Lower leg skin (tissue), 4 donors: ENCODE measurements around the gene ZDHHC5. TPM values are rescaled to one million over a fixed set of nuclear protein-coding genes. Genes with fewer than 3 reads are reported as not detected.

ENCODE experiments used
- DNase-seq, 2 donors: peaks; one replicate each; pipeline ENCODE4 v3.0.0-alpha.2; 2019; ENCODE audit warnings: low spot score in 2 of 2
- H3K4me3 ChIP-seq: fragments of 200-600 bp; sonication (generic); 2 replicates; pipeline ENCODE4 v1.5.1; 2017; ENCODE audit warnings: mild to moderate bottlenecking, low read depth; ENCODE audit not compliant: poor library complexity, severe bottlenecking
- CTCF ChIP-seq, 3 donors: fragments of 450-650 bp; IDR thresholded peaks; one replicate each; pipeline ENCODE4 v1.5.1; 2016; ENCODE audit warnings: antibody characterized with exemption in 3 of 3, mild to moderate bottlenecking in 3 of 3, moderate library complexity in 2 of 3
- POLR2A ChIP-seq, 2 donors: fragments of 450-650 bp; IDR thresholded peaks; one replicate each; pipeline ENCODE4 v1.6.1; 2016 to 2017; ENCODE audit warnings: antibody characterized with exemption in 2 of 2, mild to moderate bottlenecking in 1 of 2, moderate library complexity in 1 of 2
- WGBS, 2 donors: methylation state at CpG; one replicate each; pipeline ENCODE4 v1.1.5; 2018; 5-methylcytosine and 5-hydroxymethylcytosine counted together
- intact Hi-C: fragments of 100-400 bp; cut with DNase I; formaldehyde crosslinking; loops from one replicate; pipeline ENCODE4 v1.15.0; 2023; ENCODE audit warnings: low total_unique reads
- total RNA-seq, 4 donors: library from RNA; depleted of rRNA; stranded (reverse); fragments of >200 nt; gene quantifications; one replicate each; pipeline ENCODE4 v1.1.0, GENCODE V29; 2016

ZDHHC5 gene
- 10 to 100 TPM; 72.9 to 99.1 (median 84.5) TPM for total RNA-seq

DNA sequence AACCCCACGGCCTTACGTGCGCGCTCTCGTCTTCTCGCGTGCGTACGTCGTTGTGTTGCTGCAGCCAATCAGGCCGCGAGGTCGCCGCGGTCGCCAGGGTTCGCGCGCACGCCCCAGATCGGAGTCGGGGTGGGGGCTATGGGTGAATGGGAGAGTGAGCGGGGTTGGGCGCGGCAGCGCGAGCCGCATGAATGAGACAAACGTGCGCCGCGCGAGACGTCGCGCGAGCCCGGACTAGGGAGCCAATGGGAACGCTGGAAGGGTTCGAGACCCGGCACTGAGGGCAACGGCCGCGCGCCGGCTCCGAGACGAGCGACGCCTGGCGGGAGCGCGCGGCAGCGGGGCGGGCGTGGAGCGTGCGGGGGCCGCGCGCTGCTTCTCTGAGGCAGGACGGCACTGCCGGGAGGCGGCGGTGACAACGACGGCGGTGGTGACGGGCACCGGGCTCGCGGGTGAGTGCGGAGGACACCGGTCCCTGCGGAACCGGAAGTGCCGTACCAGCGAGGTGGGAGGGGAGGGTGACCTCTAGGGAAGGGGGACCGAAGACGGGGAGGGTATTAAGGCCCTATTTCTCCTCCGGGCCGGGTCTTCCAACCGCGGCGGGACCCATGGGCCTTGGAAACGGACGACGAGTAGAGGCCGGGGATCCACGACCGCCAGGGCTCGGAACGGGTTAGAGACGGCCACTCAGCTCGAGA is at the start of gene ZDHHC5:
ZDHHC5 (plus strand) TSS at position 379 of the 698 bp plus-strand sequence. CDS start 4,977 bp downstream, outside the sequence.
- TF ChIP-seq POLR2A (IDR thresholded peaks at IDR 0.05): no peak
- TF ChIP-seq CTCF (IDR thresholded peaks at IDR 0.05): no peak
- DNase-seq: peak; percentile 99 to 100
- intact Hi-C loops: loop anchor here (10.0 kb wide), 1 partner anchor 333 kb away; the partner anchor contains the start of genes P2RX3 and SSRP1
- peak within 1 kb of the TSS; percentile 86 for H3K4me3 ChIP-seq
- WGBS, 2 donors: 0% methylated on average over 55 to 60 of the region's 96 CpGs

GRCh38 chr11:57618438-57618837 is 49.5 kb upstream of the ZDHHC5 start:
- TF ChIP-seq CTCF (IDR thresholded peaks at IDR 0.05): no peak
- TF ChIP-seq POLR2A (IDR thresholded peaks at IDR 0.05): no peak

GRCh38 chr11:57619331-57619730 is 48.6 kb upstream of the ZDHHC5 start:
- intact Hi-C loops: no loop called here
- 94 to 98% methylated on average over 2 of the region's 2 CpGs for WGBS, 2 donors
- no peak overlapping the region for H3K4me3 ChIP-seq
- no peak for DNase-seq
- TF ChIP-seq POLR2A (IDR thresholded peaks at IDR 0.05) (no peak), CTCF (IDR thresholded peaks at IDR 0.05) (no peak)

More at GRCh38 chr11:57618438-57618837, 49.5 kb upstream of the ZDHHC5 start:
- intact Hi-C loops: no loop called here
- WGBS, 2 donors: 53 to 56% methylated on average over 2 of the region's 2 CpGs
- DNase-seq: no peak
- no peak overlapping the region for H3K4me3 ChIP-seq

GRCh38 chr11:57620467-57620866 is 47.4 kb upstream of the ZDHHC5 start:
- TF ChIP-seq POLR2A (IDR thresholded peaks at IDR 0.05) (no peak), CTCF (IDR thresholded peaks at IDR 0.05) (no peak)
- no peak overlapping the region for H3K4me3 ChIP-seq
- DNase-seq: no peak
- intact Hi-C loops: no loop called here

DNA sequence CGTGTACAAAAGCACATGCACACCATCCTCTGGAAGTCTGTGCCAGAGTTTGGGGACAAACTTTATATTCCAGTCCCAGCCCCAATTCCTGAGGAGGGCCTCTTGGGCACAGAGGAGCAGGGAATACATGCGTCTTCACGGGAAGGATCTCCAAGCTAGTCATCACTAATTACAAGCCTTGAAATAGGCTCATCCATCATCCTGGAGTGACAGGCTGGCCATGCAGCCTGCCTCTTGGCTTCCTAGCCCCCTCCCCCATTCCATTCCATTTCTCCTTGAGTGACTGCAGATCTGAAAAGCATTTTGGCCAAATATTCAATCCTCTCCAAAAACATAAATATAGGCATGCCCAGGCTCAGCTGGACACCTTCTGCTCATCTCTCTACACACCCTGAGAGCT is 45.7 kb upstream of the ZDHHC5 start:
- TF ChIP-seq POLR2A (IDR thresholded peaks at IDR 0.05) (no peak), CTCF (IDR thresholded peaks at IDR 0.05) (no peak)
- intact Hi-C loops: no loop called here
- H3K4me3 ChIP-seq: no peak overlapping the region
- DNase-seq: no peak
- WGBS, 2 donors: 36 to 46% methylated on average over 3 of the region's 3 CpGs
